ENCODE data around the gene BLVRA. TPM values are rescaled to one million over a fixed set of nuclear protein-coding genes. Genes with fewer than 3 reads are reported as not detected.

BLVRA gene
- total RNA-seq, 2 experiments from 2014 or later = 0.91 TPM; not detected in 1

- H3K4me3 ChIP-seq (ENCODE audit: low read depth, low read length, poor library complexity, severe bottlenecking) = no peak overlapping the region
- POLR2A ChIA-PET = interaction anchor here (0.5 to 0.8 kb wide), 3 partner anchors 11 to 805 kb away, joined by 3 to 5 read pairs (median 3); no protein-coding TSS in a partner anchor
Observed at GRCh38 chr7:43847496-43847895, 89.0 kb downstream of the BLVRA start.

DNA sequence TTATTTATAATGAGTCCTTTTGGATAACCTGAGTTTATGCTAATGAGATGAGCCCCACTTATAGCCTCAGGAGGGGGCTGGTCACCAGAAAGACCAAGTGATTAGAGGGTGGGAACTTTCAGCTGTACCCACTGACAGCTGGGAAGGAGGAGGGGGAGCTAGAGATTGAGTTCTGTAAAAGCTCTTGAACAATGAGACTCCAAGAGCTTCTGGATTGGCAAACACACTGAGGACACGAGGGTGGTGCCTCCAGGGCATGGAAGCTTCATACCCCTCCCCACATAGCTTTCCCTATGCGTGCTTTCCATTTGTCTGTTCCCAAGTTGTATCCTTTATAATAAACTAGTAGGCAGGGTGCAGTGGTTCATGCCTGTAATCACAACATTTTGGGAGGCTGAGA, 90.6 kb downstream of the BLVRA start:
- no peak for TF ChIP-seq EZH2phosphoT487 (IDR thresholded peaks at IDR 0.05; ENCODE audit: borderline replicate concordance, low read depth, low read length)
- TF ChIP-seq CTCF (conservative IDR thresholded peaks at IDR 0.05; ENCODE audit: low read length) = no peak
- Histone ChIP-seq H3K27ac (ENCODE audit: low read depth, low read length, poor library complexity, severe bottlenecking) (no peak overlapping the region), H3K9me2 (ENCODE audit: insufficient read depth, low read length) (no peaks in the 10 kb centered on the region), H3K4me3 (ENCODE audit: low read depth, low read length, poor library complexity, severe bottlenecking) (no peak overlapping the region), H3K36me3 (ENCODE audit: insufficient read depth, low read length) (no peaks in the 10 kb centered on the region), H2AFZ (ENCODE audit: low read length) (no peak overlapping the region), H3K9me3 (ENCODE audit: low read length) (no peaks in the 10 kb centered on the region), H3K4me1 (ENCODE audit: insufficient read depth, low read length, poor library complexity, severe bottlenecking) (no peaks in the 10 kb centered on the region), H3K4me2 (ENCODE audit: low read length) (no peak overlapping the region), H4K20me1 (ENCODE audit: insufficient read depth, low read length) (no peaks in the 10 kb centered on the region), H3K79me2 (ENCODE audit: insufficient read depth, low read depth, low read length) (no peaks in the 10 kb centered on the region)
- ChIA-PET POLR2A (interaction anchor here (0.7 kb wide), 1 partner anchor 12 kb away, joined by 3 read pairs; no protein-coding TSS in a partner anchor), CTCF (ENCODE audit: unreplicated experiment) (no interaction called here)
- no peak for DNase-seq (ENCODE audit: low spot score)
- no TSS peak for BruUV-seq (replicated peaks)
- intact Hi-C loops (cut with micrococcal nuclease; ENCODE audit: unreplicated experiment) = no loop called here

More at GRCh38 chr7:43847496-43847895, 89.0 kb downstream of the BLVRA start:
- intact Hi-C loops (cut with micrococcal nuclease; ENCODE audit: unreplicated experiment) = no loop called here
- no peak for DNase-seq (ENCODE audit: low spot score)
- Histone ChIP-seq H3K4me1 (ENCODE audit: insufficient read depth, low read length, poor library complexity, severe bottlenecking) (no peaks in the 10 kb centered on the region), H3K4me2 (ENCODE audit: low read length) (no peak overlapping the region), H3K9me3 (ENCODE audit: low read length) (no peaks in the 10 kb centered on the region), H3K27ac (ENCODE audit: low read depth, low read length, poor library complexity, severe bottlenecking) (no peak overlapping the region), H2AFZ (ENCODE audit: low read length) (no peak overlapping the region), H3K79me2 (ENCODE audit: insufficient read depth, low read depth, low read length) (no peaks in the 10 kb centered on the region), H3K9me2 (ENCODE audit: insufficient read depth, low read length) (no peaks in the 10 kb centered on the region), H3K36me3 (ENCODE audit: insufficient read depth, low read length) (no peaks in the 10 kb centered on the region), H4K20me1 (ENCODE audit: insufficient read depth, low read length) (no peaks in the 10 kb centered on the region)
- CTCF ChIA-PET (ENCODE audit: unreplicated experiment) = no interaction called here
- TF ChIP-seq CTCF (conservative IDR thresholded peaks at IDR 0.05; ENCODE audit: low read length) (no peak), EZH2phosphoT487 (IDR thresholded peaks at IDR 0.05; ENCODE audit: borderline replicate concordance, low read depth, low read length) (no peak)
- BruUV-seq (replicated peaks) = no TSS peak

DNA sequence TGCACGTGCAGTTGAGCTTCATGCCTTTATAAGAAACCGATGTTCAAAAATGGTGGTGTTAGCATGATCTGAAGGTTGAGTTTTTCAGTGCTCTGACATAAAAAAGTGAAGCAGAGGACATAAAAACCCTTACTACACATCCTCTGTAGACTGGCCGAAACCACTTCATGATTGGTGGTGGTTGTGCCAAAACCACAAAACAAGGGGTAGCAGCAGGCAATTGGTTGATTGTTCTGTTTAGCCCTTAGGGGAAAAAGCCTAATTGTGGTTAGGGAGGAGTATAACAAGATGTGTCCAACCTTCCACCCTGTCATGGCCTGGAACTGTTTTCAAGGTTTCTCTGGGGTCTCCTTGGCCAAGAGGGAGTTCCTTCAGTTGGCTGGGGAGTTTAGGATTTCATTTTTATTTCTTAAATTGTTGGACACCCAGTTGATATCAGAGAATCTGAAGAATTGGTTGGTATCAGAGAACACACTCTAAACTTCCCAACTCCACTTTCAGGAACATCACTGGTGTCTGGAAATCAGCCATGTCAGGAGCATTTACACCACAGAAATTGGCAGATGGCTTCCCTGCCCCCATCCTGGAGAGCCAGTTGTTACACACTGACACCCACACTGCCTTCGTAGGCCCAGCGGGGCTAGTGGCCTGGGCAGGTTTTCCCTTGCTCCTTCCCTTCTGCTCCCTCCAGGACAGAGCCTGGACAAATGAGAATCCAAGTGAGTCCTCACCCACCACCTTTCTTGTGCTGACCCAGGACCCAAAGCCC, 92.1 kb downstream of the BLVRA start:
- BruUV-seq (replicated peaks) = no TSS peak
- no peaks in the 10 kb centered on the region for H3K4me1 ChIP-seq (ENCODE audit: insufficient read depth, low read length, poor library complexity, severe bottlenecking)
- TF ChIP-seq EZH2phosphoT487 (IDR thresholded peaks at IDR 0.05; ENCODE audit: borderline replicate concordance, low read depth, low read length) (no peak), CTCF (conservative IDR thresholded peaks at IDR 0.05; ENCODE audit: low read length) (no peak)
- H2AFZ ChIP-seq (ENCODE audit: low read length) = no peak overlapping the region
- no peaks in the 10 kb centered on the region for H3K9me3 ChIP-seq (ENCODE audit: low read length)
- no peaks in the 10 kb centered on the region for H3K36me3 ChIP-seq (ENCODE audit: insufficient read depth, low read length)
- H3K9me2 ChIP-seq (ENCODE audit: insufficient read depth, low read length) = no peaks in the 10 kb centered on the region
- ChIA-PET POLR2A (interaction anchor here (0.6 kb wide), 1 partner anchor 20 kb away, joined by 3 read pairs; no protein-coding TSS in a partner anchor), CTCF (ENCODE audit: unreplicated experiment) (no interaction called here)
- H3K27ac ChIP-seq (ENCODE audit: low read depth, low read length, poor library complexity, severe bottlenecking) = no peak overlapping the region
- intact Hi-C loops (cut with micrococcal nuclease; ENCODE audit: unreplicated experiment) = no loop called here
- H3K4me2 ChIP-seq (ENCODE audit: low read length) = no peak overlapping the region
- no peak for DNase-seq (ENCODE audit: low spot score)
- no peaks in the 10 kb centered on the region for H3K79me2 ChIP-seq (ENCODE audit: insufficient read depth, low read depth, low read length)
- H3K4me3 ChIP-seq (ENCODE audit: low read depth, low read length, poor library complexity, severe bottlenecking) = no peak overlapping the region
- H4K20me1 ChIP-seq (ENCODE audit: insufficient read depth, low read length) = no peaks in the 10 kb centered on the region

Data from OCI-LY7 (cell line).